SK-N-SH (cell line): Measurements from ENCODE around the gene MAP6D1.

Experiments used
- EP300 ChIP-seq, 2 experiments: IDR thresholded peaks; 2 replicates each; pipeline versions ENCODE4 v1.4.0 to v1.6.1; 2012; ENCODE audit warnings: borderline replicate concordance in 1 of 2, low read depth in 1 of 2, low read length in 1 of 2
- GABPA ChIP-seq: IDR thresholded peaks from 2 replicates; pipeline ENCODE4 v1.4.0; 2012; ENCODE audit warnings: low read depth, mild to moderate bottlenecking
- MXI1 ChIP-seq: IDR thresholded peaks from 2 replicates; pipeline ENCODE4 v1.6.1; 2012; ENCODE audit warnings: mild to moderate bottlenecking, low read depth, low read length, improper control_type of control experiment
- POLR2AphosphoS5 ChIP-seq: IDR thresholded peaks from 2 replicates; pipeline ENCODE4 v1.6.1; 2012; ENCODE audit warnings: low read depth, low read length
- SIN3A ChIP-seq: IDR thresholded peaks from 2 replicates; pipeline ENCODE4 v1.6.1; 2012; ENCODE audit warnings: low read depth, mild to moderate bottlenecking, low read length, moderate library complexity, borderline replicate concordance
- TAF1 ChIP-seq: IDR thresholded peaks from 2 replicates; pipeline ENCODE4 v1.6.1; 2012; ENCODE audit warnings: low read depth, mild to moderate bottlenecking, low read length, moderate library complexity, borderline replicate concordance
- YY1 ChIP-seq: IDR thresholded peaks from 2 replicates; pipeline ENCODE4 v1.4.0; 2012; ENCODE audit warnings: low read depth, mild to moderate bottlenecking
- TF ChIP-seq, protein P1 (sequence below): fragments of 200-600 bp; sonication (generic); IDR thresholded peaks from 2 replicates; pipeline ENCODE4 v1.6.1; 2017; ENCODE audit warnings: antibody characterized with exemption, mild to moderate bottlenecking, moderate library complexity
- TF ChIP-seq, protein P2 (sequence below): IDR thresholded peaks from 2 replicates; pipeline ENCODE4 v1.6.1; 2012; ENCODE audit warnings: mild to moderate bottlenecking, low read depth, low read length, moderate library complexity
- TF ChIP-seq, protein P3 (sequence below): IDR thresholded peaks from 2 replicates; pipeline ENCODE4 v1.4.0; 2012; ENCODE audit warnings: low read depth, borderline replicate concordance

DNA sequence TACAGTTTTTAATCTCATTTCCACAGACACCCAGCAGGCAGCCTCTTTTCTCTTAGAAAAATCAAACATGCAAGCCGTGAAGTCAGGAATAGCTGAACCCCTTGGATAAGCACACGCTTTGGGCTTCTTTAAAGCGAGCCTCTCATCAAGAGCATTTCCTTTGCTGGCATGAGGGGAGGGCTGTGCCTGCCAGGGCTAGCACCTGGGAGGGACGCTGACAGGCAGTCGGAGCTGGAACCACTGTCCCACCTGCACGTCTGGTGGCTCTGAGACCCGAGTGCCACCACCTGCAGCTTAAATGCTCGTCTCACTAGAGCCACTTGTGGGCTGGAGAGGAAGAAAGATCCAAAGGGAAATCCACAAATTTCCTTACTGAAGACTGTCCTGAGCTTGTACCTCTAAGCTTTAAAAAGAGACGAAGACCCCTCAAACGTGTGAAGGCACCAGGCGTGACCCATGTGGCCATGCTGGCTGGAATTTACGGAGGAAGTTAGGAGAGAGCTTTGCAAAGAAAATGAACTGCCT is 9.4 kb downstream of the MAP6D1 start:
- no peak for TF ChIP-seq POLR2AphosphoS5
- no peak for TF ChIP-seq GABPA
- no peak for TF ChIP-seq MXI1
- no peak for TF ChIP-seq TAF1
- TF ChIP-seq, protein P1, sequence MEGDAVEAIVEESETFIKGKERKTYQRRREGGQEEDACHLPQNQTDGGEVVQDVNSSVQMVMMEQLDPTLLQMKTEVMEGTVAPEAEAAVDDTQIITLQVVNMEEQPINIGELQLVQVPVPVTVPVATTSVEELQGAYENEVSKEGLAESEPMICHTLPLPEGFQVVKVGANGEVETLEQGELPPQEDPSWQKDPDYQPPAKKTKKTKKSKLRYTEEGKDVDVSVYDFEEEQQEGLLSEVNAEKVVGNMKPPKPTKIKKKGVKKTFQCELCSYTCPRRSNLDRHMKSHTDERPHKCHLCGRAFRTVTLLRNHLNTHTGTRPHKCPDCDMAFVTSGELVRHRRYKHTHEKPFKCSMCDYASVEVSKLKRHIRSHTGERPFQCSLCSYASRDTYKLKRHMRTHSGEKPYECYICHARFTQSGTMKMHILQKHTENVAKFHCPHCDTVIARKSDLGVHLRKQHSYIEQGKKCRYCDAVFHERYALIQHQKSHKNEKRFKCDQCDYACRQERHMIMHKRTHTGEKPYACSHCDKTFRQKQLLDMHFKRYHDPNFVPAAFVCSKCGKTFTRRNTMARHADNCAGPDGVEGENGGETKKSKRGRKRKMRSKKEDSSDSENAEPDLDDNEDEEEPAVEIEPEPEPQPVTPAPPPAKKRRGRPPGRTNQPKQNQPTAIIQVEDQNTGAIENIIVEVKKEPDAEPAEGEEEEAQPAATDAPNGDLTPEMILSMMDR = no peak
- TF ChIP-seq, protein P2, sequence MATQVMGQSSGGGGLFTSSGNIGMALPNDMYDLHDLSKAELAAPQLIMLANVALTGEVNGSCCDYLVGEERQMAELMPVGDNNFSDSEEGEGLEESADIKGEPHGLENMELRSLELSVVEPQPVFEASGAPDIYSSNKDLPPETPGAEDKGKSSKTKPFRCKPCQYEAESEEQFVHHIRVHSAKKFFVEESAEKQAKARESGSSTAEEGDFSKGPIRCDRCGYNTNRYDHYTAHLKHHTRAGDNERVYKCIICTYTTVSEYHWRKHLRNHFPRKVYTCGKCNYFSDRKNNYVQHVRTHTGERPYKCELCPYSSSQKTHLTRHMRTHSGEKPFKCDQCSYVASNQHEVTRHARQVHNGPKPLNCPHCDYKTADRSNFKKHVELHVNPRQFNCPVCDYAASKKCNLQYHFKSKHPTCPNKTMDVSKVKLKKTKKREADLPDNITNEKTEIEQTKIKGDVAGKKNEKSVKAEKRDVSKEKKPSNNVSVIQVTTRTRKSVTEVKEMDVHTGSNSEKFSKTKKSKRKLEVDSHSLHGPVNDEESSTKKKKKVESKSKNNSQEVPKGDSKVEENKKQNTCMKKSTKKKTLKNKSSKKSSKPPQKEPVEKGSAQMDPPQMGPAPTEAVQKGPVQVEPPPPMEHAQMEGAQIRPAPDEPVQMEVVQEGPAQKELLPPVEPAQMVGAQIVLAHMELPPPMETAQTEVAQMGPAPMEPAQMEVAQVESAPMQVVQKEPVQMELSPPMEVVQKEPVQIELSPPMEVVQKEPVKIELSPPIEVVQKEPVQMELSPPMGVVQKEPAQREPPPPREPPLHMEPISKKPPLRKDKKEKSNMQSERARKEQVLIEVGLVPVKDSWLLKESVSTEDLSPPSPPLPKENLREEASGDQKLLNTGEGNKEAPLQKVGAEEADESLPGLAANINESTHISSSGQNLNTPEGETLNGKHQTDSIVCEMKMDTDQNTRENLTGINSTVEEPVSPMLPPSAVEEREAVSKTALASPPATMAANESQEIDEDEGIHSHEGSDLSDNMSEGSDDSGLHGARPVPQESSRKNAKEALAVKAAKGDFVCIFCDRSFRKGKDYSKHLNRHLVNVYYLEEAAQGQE = no peak
- no peak for TF ChIP-seq SIN3A
- TF ChIP-seq YY1 = no peak
- TF ChIP-seq, protein P3, sequence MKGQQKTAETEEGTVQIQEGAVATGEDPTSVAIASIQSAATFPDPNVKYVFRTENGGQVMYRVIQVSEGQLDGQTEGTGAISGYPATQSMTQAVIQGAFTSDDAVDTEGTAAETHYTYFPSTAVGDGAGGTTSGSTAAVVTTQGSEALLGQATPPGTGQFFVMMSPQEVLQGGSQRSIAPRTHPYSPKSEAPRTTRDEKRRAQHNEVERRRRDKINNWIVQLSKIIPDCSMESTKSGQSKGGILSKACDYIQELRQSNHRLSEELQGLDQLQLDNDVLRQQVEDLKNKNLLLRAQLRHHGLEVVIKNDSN = no peak
- no peak for TF ChIP-seq EP300 (IDR thresholded peaks at IDR 0.05; ENCODE audit: borderline replicate concordance in 1 of 2, low read depth in 1 of 2, low read length in 1 of 2)
